Activated gamma-delta T cell (primary cell): ENCODE measurements around the gene CLCNKB.

ENCODE experiments used
- DNase-seq: peaks from one replicate; lab custom pipeline; 2025; lab: John Stamatoyannopoulos, UW

The CLCNKB gene

GRCh38 chr1:16076031-16076864, 32.7 kb downstream of the CLCNKB start:
- no peak for DNase-seq

DNA sequence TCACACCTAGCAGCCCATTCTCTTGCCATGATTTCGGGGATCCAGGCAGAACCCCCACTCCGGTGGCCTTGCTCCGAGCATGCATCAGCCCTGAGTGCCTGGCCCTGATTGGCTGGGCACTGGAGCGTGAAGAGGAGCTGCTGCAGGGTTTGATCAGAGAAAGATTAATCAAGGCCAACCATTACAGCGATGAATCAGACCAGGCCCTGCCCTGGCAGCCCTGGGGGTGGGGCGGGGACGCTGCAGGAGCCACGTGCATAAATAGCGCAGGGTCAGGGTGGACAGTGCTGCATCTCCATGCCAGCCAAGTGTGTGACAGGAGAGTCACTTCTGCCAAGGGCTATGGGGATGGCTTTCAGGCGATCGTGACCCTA, 33.3 kb downstream of the CLCNKB start:
- DNase-seq, result no peak

DNA sequence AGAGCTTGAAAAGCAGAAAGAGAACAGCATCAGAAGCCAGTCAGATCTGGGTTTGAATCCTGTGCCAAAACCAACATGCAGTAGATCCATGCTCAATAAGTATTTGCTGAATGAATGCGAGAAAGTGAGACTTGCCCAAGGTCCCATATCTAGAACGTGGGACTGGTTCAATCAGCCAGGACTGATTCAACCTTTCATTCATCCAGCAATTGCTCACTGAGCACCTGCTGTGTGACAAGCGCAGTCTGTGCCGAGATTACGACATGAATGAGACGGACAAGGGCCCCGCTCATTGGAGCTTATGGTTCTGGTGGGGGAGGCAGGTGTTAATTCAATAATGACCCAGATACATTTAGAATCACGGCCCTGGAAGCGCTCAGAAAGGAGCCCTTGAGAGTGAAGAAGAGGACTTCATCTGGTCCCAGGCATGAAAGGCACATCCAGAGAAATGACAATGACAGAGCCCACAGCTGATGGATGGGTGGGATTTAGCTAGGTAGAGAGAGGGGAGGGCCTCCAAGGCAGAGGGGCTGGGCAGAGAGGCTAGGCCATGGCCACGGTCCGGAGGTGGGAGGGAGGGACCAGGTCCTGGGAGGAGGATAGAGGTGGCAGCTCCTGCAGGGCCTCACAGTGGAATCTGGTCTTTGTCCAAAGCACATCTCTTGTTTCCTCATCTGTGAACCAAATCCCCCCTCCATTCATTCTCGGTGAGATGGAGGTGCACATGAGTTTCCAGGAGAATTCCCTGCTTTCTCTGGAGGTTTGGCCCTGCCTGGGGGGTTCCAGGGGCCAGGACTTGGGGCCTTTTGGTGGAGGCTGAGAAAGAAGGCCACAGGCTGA, 34.0 kb downstream of the CLCNKB start:
- no peak for DNase-seq

DNA sequence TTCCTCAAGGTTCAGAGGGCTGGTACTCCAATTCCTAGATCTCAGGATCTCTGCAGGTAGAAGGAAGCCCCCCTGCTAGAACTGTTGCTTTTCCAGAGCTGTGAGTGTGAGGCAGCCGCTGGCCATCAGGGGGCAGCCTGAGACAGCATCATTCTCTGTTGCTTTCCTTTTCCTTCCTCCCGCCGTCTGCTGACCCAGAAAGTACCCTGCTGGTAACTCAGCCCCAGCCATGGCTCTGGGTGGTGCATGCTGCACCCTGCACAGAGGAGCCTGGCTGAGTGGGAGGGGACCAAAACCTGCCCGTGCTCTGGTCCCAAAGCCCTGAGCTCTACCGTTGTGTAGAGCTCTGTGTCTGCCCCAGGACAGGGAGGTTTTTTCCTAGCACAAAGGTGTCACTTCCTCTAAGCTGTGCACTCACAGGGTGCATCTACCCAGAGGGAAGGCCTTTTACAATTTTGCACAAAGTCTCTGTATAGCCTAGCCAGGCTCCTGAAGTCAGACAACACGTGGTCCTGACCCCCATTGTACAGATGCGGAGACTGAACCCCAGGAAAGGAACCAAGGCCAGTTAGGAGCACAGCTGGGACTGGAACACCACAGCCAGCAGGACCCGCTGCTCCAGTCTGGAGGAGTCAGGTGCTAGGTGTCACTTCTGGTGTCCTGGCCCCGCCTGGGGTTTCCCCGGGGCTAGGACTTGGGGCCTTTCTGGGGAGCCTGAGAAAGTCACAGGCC, 35.5 kb downstream of the CLCNKB start:
- DNase-seq, result peak; percentile 33

DNA sequence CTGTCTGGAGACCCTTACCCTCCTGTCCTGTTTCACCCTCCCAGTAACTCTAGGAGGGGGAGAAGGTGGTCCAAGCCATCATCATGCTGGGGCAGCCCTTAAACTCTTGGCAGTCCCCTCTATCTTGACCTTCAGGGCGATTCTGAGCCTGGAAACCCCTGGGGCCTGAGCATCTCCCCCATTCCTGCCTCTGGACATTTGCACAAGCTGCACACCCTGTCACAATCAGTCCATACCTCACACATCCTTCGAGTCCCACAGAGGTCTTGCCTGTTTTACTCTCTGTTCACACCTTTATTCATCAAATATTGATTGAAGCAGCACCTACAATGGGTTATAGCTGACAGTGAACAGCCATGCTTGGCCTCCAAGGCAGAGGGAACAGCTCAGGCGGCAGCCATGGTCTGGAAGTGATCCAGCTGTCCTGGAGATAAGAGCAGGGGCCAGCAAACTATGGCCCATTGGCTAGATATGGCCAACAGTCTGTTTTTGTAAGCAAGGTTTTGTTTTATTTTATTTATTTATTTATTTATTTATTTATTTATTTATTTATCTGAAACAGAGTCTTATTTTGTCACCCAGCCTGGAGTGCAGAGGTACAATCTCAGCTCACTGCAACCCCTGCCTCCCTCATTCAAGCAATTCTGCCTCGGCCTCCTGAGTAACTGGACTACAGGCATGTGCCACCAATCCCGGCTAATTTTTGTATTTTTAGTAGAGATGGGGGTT, 37.0 kb downstream of the CLCNKB start:
- DNase-seq, result no peak

DNA sequence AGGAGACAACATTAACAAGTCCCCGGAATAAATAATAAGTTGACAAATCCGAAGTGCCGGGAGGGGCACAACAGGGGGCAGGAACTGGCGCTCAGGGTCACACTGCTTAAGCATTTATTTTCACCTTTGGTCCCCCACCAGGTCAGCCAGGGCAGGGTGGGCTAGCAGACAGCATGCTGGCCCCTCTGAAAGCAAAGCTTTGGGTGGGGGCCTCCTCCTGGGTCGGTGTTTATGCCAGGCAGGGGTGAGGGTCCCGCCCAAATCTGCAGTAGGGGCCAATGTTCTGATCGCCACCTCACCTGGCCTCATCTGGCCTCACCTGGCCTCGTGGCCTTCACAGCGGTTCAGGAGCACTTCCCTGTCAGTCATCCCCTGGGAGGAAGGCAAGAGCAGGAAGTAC, 38.1 kb downstream of the CLCNKB start:
- DNase-seq, result no peak

GRCh38 chr1:16082283-16083038, 38.9 kb downstream of the CLCNKB start:
- no peak for DNase-seq

GRCh38 chr1:16083486-16083885, 39.9 kb downstream of the CLCNKB start:
- DNase-seq, result no peak

DNA sequence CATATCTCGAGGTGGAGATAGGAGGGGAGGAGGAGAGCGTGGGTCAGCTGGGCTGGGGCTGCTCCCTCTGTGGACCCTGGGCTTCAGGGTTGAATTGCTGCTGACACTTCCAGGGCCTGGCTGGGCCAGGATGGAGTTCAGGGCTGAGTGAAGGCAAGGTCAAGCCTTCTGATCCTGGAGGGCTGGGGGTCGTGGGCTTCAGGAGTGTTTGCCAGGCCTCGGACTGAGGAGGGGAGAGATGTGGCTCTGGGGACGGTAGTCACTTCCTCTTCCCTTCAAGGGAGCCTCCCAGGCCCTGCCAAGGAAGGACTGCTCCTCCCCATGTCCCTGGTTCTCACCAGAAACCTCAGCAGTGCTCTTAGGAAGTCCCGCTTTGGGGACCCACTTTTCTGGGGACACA, 41.9 kb downstream of the CLCNKB start:
- DNase-seq, result no peak

DNA sequence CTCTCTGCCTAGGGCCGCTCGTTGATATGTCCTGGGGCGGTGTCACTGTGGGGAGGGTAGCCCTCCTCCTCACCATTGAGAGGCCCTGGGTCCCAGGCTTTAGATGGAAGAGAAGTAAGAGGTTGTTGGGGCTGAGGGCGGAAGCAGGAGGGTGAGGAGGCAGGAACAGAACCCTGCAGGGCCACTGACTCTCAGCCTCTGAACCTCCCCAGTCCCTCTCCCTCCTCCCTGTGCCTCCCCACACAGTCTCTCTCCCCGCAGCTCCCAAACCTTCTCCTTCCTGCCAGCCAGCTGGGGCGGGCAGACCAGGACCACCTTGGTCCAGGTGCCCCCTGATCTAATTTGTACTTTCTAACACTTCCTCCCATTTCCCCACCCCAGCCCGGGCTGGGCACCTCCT, 44.2 kb downstream of the CLCNKB start:
- DNase-seq, result no peak

DNA sequence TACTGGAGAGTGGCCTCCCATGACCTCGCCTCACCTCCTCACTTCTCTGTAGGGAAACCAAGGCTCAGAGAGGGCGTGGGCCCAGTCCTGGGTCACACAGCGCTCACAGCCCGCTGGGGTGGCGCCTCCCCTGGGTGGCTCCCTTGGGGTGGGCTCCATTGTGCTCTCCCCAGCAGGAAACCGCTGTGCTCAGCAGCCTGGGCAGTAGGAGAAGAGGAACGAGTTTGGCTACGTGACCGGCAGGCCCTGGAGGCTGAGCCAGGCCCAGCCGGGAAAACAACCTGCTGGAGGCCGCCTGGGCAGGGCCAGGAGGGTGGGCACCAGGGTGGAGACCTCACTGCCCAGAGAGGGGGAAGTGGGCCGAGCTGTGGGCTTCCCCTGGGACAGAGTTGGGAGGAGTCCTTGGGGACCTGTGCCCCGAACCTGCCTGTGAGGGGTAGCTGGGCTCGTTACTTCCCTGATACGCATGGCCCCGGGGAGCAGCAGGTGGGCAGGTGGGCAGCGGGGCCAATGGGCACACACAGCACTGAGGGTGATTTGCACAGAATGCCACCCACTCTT, 44.8 kb downstream of the CLCNKB start:
- DNase-seq, result no peak

- DNase-seq, result no peak
Measured at GRCh38 chr1:16088996-16089395, 45.4 kb downstream of the CLCNKB start.

GRCh38 chr1:16090076-16090826, 46.7 kb downstream of the CLCNKB start:
- DNase-seq, result no peak

GRCh38 chr1:16091296-16091695, 47.7 kb downstream of the CLCNKB start:
- DNase-seq, result no peak

DNA sequence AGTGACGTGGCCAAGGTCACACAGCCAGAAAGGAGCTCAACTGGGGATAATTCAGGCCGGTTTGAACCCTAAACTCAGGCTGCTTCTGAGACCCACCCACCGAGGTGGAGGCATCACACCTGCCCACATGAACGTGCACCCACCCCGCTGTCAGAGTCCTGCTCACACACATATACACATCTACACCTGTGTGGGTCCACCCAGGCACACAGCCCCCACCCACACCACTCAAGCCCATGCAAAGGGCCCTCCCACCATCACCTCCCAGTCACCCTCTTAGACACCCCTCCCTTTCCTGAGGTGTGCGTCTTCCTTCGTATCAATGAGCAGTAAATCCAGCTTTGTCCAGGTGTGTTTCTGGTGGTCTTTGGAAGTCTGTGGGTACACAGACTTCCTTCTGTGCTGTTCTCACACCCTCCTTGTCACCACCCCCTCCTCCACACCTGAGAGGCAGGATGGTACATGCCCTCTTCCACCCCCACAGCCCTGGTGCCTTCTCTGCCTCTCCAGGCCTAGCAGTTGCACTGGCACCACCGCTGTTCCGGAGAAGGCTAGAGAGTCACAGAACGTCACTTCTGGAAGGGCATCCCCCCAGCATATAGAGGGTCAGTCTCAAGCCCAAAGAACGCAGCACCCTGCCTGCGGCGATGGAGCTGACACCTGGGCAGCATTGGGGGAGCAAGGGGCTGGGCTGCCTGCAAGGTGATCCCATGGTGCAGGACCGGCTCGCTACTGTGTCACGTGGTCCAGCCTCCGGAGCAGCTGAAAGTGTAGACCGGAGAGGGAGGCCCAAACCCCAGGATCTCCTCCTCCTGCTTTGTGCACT, 48.7 kb downstream of the CLCNKB start:
- DNase-seq, result no peak

DNA sequence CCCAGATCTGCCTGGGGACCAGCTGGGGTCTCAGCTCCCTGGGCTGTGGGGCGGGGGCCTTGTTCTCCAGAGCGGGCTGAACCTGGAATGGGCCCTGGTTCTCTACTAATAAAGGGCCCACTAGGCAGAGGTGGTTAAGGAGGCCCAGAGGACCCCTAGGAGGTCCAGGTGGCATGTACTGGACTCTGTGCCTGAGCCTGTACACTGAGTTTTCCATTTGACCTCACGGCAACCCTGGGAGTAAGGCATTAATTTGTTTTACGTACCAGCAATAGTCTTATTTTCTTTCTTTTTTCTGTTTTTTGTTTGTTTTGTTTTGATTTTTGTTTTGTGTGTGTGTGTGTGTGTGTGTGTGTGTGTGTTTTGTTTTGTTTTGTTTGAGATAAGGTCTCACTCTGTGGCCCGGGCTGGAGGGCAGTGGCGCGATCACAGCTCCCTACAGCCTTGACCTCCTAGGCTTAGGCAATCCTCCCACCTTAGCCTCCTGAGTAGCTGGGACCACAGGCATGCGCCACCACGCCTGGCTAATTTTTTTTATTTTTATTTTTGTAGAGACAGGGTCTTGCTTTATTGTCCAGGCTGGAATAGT, 49.4 kb downstream of the CLCNKB start:
- DNase-seq, result no peak

DNA sequence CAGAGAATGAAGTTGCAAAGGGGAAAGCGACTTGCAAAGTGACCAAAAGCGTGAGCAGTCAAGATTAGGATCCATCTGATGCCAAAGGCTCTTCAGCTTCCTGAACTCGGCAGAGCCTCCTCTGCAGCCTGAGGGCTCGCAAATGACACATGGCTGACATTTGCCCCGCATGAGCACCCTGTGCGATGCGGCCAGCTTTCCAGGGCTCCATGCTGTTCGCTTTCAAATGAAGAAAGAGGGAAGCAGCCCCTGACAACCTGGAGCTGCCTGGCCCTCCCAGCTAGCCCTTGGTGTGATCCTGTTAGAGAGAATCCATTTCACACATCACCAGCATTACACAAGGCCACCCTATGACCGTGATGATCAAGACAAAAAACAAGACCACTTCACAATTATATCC, 50.0 kb downstream of the CLCNKB start:
- no peak for DNase-seq

DNA sequence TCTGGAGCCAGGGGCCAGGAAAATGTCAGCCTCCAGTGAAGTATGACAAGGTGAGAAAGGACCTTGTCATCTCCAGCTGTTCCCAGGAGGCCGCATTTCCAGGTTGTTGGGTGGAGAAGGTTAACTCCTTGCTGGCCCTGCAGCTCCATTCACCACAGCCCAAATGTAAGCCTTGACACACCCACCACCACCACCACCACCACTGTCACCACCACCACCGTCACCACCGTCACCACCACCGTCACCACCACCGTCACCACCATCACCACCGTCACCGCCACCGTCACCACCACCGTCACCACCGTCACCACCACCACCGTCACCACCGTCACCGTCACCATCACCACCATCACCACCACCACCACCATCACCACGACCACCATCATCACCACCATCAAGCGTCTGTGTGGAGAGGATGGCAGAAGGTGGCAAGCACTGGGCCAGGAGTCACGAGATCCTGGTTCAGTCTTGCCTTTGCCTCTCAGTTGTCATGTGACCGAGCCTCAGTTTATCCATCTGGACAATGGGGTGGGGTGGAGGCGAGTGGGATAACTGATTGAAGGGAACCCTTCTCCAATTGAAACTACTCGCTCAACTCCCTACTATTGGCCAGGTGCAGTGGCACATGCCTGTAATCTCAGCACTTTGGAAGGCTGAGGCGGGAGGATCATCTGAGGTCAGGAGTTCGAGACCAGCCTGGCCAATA, 51.0 kb downstream of the CLCNKB start:
- DNase-seq, result no peak
